Epithelial cell of esophagus (primary cell): ENCODE results near the gene C2CD4D.
"Not testable (repeated sequence)": the region's sequence is repeated elsewhere in the genome, so short reads cannot be mapped to it uniquely, and the experiment has no call there.

Experiments used
- DNase-seq: peaks from one replicate; pipeline ENCODE4 v3.0.0; 2010; ENCODE audit warnings: low read depth
- H3K4me3 ChIP-seq: 2 replicates; pipeline ENCODE4 v1.5.1; 2011; ENCODE audit warnings: mild to moderate bottlenecking, low read length, control low read depth
- TF ChIP-seq, protein P1 (sequence below): IDR thresholded peaks from 2 replicates; pipeline ENCODE4 v1.5.1; 2011; ENCODE audit warnings: low read depth, mild to moderate bottlenecking, low read length, control low read depth, inconsistent platforms; ENCODE audit not compliant: insufficient read depth; ENCODE audit errors: missing control alignments

Gene C2CD4D

DNA sequence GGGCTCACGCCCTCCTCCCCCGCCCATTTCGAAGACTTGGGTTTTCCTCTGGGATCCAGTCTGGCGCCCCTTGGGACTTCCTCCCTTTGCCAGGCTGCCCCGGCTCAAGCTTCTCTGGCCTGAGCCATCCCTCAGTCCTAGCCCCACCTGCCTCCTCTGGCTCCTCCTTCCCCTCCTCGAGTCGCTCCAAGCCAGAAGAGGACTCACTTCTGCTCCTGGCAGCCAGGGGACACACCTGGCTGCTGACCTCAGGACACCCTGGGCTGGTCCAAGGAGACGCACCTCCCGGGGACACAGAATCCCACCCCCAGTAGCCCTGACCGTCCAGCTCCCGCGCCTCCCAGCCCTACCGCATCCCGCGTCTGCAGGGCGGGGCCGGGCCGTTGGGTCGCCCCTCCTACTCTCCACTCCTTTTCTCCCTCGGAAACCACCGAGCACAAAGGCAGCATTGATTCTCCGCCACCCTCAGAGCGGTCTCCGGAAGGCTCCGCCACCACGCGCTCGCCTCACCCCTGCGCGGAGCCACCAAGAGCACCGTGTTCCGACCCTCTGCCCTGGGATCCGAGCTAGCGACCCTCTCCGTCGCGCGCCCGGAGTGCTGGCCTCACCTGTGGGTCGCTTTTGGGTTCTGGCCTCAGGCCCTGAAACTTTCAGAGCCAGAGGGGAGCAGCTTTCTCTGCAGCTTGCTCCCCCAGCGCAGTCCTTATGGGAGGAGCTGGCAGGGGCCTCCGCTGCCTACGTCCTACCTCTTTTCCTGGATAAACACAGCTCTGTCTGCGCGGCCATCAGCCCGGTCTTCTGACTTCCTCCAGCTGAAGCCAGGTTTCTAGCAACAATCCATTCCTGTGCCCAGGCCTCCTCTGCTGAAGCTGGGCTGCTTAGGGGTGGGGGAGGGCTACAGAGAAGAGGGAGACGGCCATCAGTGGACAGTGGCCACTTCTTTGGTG, at the start of gene C2CD4D:
TSS of gene C2CD4D (minus strand) at position 364 of the 947 bp plus-strand sequence. CDS start 831 bp downstream, outside the sequence.
- H3K4me3 ChIP-seq: peak within 1 kb of the TSS; percentile 41
- TF ChIP-seq, protein P1, sequence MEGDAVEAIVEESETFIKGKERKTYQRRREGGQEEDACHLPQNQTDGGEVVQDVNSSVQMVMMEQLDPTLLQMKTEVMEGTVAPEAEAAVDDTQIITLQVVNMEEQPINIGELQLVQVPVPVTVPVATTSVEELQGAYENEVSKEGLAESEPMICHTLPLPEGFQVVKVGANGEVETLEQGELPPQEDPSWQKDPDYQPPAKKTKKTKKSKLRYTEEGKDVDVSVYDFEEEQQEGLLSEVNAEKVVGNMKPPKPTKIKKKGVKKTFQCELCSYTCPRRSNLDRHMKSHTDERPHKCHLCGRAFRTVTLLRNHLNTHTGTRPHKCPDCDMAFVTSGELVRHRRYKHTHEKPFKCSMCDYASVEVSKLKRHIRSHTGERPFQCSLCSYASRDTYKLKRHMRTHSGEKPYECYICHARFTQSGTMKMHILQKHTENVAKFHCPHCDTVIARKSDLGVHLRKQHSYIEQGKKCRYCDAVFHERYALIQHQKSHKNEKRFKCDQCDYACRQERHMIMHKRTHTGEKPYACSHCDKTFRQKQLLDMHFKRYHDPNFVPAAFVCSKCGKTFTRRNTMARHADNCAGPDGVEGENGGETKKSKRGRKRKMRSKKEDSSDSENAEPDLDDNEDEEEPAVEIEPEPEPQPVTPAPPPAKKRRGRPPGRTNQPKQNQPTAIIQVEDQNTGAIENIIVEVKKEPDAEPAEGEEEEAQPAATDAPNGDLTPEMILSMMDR: no peak

DNA sequence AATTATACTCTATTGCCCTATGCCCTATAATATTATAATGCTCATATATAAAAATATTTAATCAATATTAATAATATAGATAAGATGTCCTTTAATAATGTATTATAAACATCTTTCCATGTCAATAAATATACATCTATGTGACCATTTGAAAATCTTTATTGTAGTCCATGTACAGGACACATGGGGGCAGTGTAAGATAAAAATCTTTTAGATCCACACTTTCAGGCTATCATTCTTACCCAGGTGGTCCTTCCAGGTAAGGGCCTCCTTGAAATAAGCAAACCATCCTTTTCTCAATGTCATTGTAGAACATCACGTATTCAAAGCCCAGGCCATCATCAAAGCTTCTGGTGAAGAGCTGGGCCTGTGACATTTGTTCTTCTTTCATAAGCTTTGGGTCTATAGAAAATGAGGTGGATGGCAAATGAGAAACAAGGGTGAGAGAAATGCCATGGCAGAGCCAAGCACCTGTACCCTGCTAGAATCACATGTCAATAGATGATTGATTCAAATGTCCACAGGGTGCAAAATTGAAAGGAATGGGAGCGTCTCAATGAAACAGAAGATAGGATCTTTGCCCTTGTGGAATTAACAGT, 49.5 kb upstream of the C2CD4D start:
- no peak overlapping the region for H3K4me3 ChIP-seq
- TF ChIP-seq, protein P1: peak; percentile 40
- peak; percentile 45 for DNase-seq

More for the DNA sequence above, at the start of gene C2CD4D:
- peak; percentile 61 for DNase-seq

DNA sequence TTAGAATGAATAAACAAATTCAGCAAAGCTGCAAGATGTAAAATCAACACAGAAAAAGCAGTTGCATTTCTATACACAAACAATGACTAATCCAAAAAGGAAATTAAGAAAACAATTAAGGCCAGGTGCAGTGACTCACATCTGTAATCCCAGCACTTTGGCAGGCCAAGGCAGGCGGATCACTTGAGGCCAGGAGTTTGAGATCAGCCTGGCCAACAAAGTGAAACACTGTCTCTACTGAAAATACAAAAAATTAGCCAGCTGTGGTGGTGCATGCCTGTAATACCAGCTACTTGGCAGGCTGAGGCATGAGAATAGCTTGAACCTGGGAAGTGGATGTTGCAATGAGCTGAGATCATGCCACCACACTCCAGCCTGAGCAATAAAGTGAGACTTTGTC, 47.4 kb upstream of the C2CD4D start:
- DNase-seq: peak; percentile 92
- H3K4me3 ChIP-seq: no peak overlapping the region
- TF ChIP-seq, protein P1: peak; percentile 6

DNA sequence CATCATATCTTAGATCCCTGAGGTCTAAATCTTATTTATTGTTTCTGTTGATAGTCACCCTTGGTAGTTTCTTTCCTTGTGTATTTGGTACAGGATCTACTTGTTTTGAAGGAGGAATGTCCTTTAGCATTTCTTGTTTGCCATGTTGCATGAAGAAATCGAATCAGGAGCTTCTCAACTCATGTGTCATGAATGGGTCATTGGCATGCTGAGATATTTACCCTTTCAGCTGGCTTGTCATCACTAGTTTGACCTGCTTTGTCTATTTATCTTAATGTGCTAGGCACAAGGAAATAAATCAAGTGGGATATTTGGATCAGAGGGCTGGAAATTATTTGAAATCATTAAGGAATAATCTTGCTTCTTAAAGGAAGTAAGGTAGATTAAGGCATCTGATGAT, 45.9 kb upstream of the C2CD4D start:
- no peak overlapping the region for H3K4me3 ChIP-seq
- peak; percentile 96 for DNase-seq
- TF ChIP-seq, protein P1: no peak

DNA sequence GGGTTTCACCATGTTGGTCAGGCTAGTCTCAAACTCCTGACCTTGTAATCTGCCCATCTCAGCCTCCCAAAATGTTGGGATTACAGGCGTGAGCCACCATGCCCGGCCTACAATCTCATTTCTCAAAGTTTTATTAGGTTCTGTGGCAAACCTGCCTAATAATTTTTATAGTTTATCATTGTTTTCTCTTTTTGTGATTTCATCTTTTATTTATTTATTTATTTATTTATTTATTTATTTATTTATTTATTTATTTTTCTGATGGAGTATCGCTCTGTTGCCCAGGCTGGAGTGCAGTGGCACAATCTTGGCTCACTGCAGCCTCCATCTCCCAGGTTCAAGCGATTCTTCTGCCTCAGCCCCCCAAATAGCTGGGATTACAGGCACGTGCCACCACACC, 45.3 kb upstream of the C2CD4D start:
- not testable (repeated sequence) for DNase-seq, H3K4me3 ChIP-seq

DNA sequence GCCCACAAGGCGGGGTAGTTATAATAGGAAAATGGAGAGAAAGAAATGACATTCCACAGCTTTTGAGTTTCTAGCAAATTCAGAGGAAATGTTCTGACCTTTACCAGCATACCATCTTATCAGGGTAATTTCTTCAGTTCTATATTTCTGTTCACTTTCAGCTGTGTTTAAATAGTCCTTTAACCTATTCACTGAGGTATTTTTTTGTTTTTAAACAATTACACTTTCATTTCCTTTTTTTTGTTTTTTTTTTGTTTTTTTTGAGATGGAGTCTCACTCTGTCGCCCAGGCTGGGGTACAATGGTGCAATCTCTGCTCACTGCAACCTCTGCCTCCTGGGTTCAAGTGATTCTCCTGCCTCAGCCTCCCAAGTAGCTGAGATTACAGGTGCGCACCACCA, 44.8 kb upstream of the C2CD4D start:
- H3K4me3 ChIP-seq: not testable (repeated sequence)

DNA sequence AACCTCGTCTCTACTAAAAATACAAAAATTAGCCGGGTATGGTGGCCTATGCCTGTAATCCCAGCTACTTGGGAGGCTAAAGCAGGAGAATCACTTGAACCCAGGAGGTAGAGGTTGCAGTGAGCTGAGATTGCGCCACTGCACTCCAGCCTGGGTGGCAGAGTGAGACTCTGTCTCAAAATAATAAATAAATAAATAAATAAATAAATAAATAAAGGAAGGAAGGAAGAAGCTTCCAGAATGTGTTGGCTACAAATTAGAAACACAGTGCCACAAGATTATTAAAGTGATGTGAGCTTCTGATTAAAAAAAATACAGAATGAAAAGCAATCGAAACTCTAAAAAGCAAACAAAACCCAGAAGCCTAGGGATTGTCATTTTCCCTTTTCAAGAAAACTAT, 44.3 kb upstream of the C2CD4D start:
- DNase-seq, H3K4me3 ChIP-seq: not testable (repeated sequence)

More for the DNA sequence above, 44.8 kb upstream of the C2CD4D start:
- DNase-seq: not testable (repeated sequence)

DNA sequence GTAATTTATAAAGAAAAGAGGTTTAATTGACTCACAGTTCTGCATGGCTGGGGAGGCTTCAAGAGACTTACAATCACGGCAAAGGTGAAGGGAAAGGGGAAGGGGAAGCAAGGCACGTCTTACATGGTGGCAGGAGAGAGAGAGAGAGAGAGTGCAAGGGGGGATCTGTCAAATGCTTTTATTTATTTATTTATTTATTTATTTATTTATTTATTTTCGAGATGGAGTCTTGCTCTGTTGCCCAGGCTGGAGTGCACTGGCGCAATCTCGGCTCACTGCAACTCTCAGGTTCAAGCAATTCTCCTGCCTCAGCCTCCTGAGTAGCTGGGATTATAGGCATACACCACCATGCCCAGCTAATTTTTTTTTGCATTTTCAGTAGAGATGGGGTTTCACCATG, 43.3 kb upstream of the C2CD4D start:
- not testable (repeated sequence) for H3K4me3 ChIP-seq, DNase-seq

DNA sequence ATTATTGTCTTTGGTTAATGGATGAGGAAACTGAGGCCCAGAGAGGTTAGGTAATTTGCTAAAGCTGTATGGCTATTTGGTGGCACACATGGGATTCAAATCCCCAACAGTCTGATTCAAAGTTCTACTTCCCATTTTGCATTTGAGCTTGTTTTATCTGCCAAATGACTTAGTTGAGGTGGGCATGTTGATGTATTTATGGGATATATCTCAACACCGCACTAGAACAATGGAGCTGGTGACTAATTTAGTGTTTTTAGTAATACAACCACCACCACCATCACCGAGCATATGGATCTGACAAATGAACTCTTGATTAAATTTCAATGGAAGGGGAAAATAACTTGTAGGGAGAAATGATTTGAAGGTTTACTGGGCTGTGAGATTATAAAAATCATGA, 42.8 kb upstream of the C2CD4D start:
- no peak overlapping the region for H3K4me3 ChIP-seq
- no peak for DNase-seq
- TF ChIP-seq, protein P1: no peak
